ENCODE results near the gene AFF3. TPM values are rescaled to one million over a fixed set of nuclear protein-coding genes. Genes with fewer than 3 reads are reported as not detected.

AFF3 gene
- total and polyA plus RNA-seq, 2 of the 8 experiments (the other 6 are each of a cell fraction or from before 2014, with no cell fraction given), result 0.27 to 3.0 TPM

DNA sequence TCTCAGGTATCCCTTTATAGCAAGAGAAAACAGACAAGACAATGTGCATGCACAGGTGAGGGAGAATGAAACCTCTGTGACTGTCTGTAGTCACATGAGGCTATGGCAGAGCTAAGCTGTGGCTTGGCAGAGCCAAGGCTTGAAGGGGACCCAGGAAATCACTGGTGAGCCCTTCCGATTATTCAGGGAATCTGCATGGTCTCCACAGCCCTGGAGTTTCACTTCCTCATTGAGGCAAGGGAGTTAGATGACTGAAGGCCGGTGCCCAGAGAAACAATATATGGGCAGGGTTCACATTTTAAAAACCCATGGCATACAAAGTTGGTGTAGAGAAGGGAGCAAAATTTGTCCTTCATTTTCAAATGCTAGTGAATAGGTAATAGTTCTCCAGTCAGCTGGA, 508.2 kb downstream of the AFF3 start:
- Histone ChIP-seq H3K4me1 (replicated peaks in 1 of 4; ENCODE audit: control insufficient read depth in 3 of 4, insufficient read depth in 4 of 4, low read length in 3 of 4) (no peaks in the 10 kb centered on the region), H2BK120ac (replicated peaks; ENCODE audit: low read depth, low read length) (no peak overlapping the region), H3K36me3 (ENCODE audit: control insufficient read depth in 2 of 4, insufficient read depth in 4 of 4, low read length in 3 of 4) (no peaks in the 10 kb centered on the region), H2BK12ac (ENCODE audit: low read depth, low read length) (no peak overlapping the region), H2AFZ (ENCODE audit: low read length) (no peak overlapping the region), H4K20me1 (replicated peaks in 1 of 2; ENCODE audit: control insufficient read depth in 1 of 2, insufficient read depth in 2 of 2, low read length in 2 of 2) (no peaks in the 10 kb centered on the region), H3K4me2 (ENCODE audit: insufficient read depth in 1 of 2, low read depth in 2 of 2, low read length in 2 of 2) (no peak overlapping the region), H3K9ac (replicated peaks in 1 of 4; ENCODE audit: extremely low read depth in 1 of 4, low read depth in 3 of 4, low read length in 3 of 4) (no peak overlapping the region), H3K23me2 (ENCODE audit: low read depth, low read length) (no peaks in the 10 kb centered on the region; the same call in 1 of the 2 replicates), H3K14ac (ENCODE audit: insufficient read length) (no peak overlapping the region), H3K4me3 (ENCODE audit: extremely low read depth in 1 of 4, insufficient read depth in 2 of 4, low read depth in 3 of 4, low read length in 4 of 4) (no peak overlapping the region), H3K56ac (replicated peaks; ENCODE audit: insufficient read length, low read depth, low read length) (no peak overlapping the region), H3K79me2 (ENCODE audit: control insufficient read depth in 1 of 2, insufficient read depth in 2 of 2, low read length in 2 of 2) (no peaks in the 10 kb centered on the region), H3K27ac (ENCODE audit: low read depth, low read length) (no peak overlapping the region), H2BK15ac (ENCODE audit: low read length) (no peak overlapping the region), H2AK5ac (ENCODE audit: low read depth, low read length) (no peak overlapping the region), H3K79me1 (ENCODE audit: low read depth, low read length) (no peaks in the 10 kb centered on the region), H3K9me3 (ENCODE audit: insufficient read depth in 2 of 2, low read depth in 1 of 2, low read length in 1 of 2) (no peaks in the 10 kb centered on the region), H4K91ac (replicated peaks; ENCODE audit: insufficient read length, low read length) (no peak overlapping the region), H2BK5ac (ENCODE audit: low read depth, low read length) (no peak overlapping the region), H3K18ac (ENCODE audit: extremely low read depth, low read length) (no peak overlapping the region), H2BK20ac (ENCODE audit: low read length) (no peak overlapping the region), H4K5ac (ENCODE audit: insufficient read length, low read depth, low read length) (no peak overlapping the region), H3K23ac (ENCODE audit: insufficient read length) (no peak overlapping the region), H4K8ac (ENCODE audit: extremely low read depth, insufficient read depth, low read length) (no peak overlapping the region), H3K4ac (replicated peaks; ENCODE audit: insufficient read length, low read depth, low read length) (no peak overlapping the region), H3K27me3 (replicated peaks in 1 of 4; ENCODE audit: control insufficient read depth in 3 of 4, extremely low read depth in 1 of 4, insufficient read depth in 3 of 4, low read length in 3 of 4) (no peaks in the 10 kb centered on the region)
- ChIA-PET CTCF (ENCODE audit: partially characterized antibody) (no interaction called here), POLR2A (ENCODE audit: partially characterized antibody) (no interaction called here)
- FAIRE-seq (no peak), DNase-seq (ENCODE audit: low read depth in 1 of 2, low spot score in 2 of 2) (no peak)
- WGBS, 2 experiments (ENCODE audit: extremely low coverage in 1 of 2, insufficient coverage in 1 of 2, insufficient read length in 1 of 2, insufficient replicate concordance in 2 of 2, low coverage in 1 of 2, low lambda C conversion rate in 2 of 2, missing lambda C conversion rate in 1 of 2), result 95% methylated on average over 2 of the region's 2 CpGs; no CpG with 5 or more reads in 1 of the 2 experiments
- TF ChIP-seq POU5F1 (IDR thresholded peaks at IDR 0.05; ENCODE audit: low read depth, low read length) (no peak), RAD21 (IDR thresholded peaks at IDR 0.05 in 1 of 2, conservative IDR thresholded peaks at IDR 0.05 in 1 of 2; ENCODE audit: low read depth in 2 of 2, low read length in 2 of 2) (no peak), SP1 (IDR thresholded peaks at IDR 0.05; ENCODE audit: low read depth, low read length) (no peak), TAF7 (optimal IDR thresholded peaks at IDR 0.05; ENCODE audit: borderline replicate concordance, low read depth, low read length) (no peak), POLR2A (IDR thresholded peaks at IDR 0.05; ENCODE audit: control extremely low read depth in 1 of 2, low read depth in 2 of 2, low read length in 2 of 2) (no peak), SP4 (IDR thresholded peaks at IDR 0.05; ENCODE audit: low read length) (no peak), EZH2 (IDR thresholded peaks at IDR 0.05; ENCODE audit: low read depth, low read length, severe bottlenecking) (no peak), CREB1 (IDR thresholded peaks at IDR 0.05) (no peak), EP300 (IDR thresholded peaks at IDR 0.05; ENCODE audit: borderline replicate concordance in 1 of 2, low read depth in 2 of 2, low read length in 2 of 2) (no peak), NRF1 (IDR thresholded peaks at IDR 0.05; ENCODE audit: low read depth, low read length) (no peak), CHD1 (IDR thresholded peaks at IDR 0.05; ENCODE audit: low read depth, low read length) (no peak), GTF2F1 (IDR thresholded peaks at IDR 0.05; ENCODE audit: borderline replicate concordance, low read depth, low read length) (no peak)
- TF ChIP-seq, protein P1, sequence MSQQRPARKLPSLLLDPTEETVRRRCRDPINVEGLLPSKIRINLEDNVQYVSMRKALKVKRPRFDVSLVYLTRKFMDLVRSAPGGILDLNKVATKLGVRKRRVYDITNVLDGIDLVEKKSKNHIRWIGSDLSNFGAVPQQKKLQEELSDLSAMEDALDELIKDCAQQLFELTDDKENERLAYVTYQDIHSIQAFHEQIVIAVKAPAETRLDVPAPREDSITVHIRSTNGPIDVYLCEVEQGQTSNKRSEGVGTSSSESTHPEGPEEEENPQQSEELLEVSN (IDR thresholded peaks at IDR 0.05), result no peak
- TF ChIP-seq, protein P2, sequence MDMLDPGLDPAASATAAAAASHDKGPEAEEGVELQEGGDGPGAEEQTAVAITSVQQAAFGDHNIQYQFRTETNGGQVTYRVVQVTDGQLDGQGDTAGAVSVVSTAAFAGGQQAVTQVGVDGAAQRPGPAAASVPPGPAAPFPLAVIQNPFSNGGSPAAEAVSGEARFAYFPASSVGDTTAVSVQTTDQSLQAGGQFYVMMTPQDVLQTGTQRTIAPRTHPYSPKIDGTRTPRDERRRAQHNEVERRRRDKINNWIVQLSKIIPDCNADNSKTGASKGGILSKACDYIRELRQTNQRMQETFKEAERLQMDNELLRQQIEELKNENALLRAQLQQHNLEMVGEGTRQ (IDR thresholded peaks at IDR 0.05; ENCODE audit: low read length), result no peak
